Astrocyte (in vitro differentiated cells and primary cell): ENCODE results near the gene PHKA1. TPM values are rescaled to one million over a fixed set of nuclear protein-coding genes. Genes with fewer than 3 reads are reported as not detected.
"Not testable (repeated sequence)": the region's sequence is repeated elsewhere in the genome, so short reads cannot be mapped to it uniquely, and the experiment has no call there.

Experiments used
- DNase-seq: peaks from one replicate; pipeline ENCODE4 v3.0.0-alpha.2; 2010; ENCODE audit warnings: low read depth
- FAIRE-seq: peaks from 2 replicates; lab custom pipeline; 2011; peaks lifted over from hg19 to GRCh38; lab: Jason Lieb, UNC
- H2AFZ ChIP-seq: 2 replicates; pipeline ENCODE4 v1.6.0; 2012; ENCODE audit warnings: low read depth, low read length, inconsistent platforms
- H3K27ac ChIP-seq: 2 replicates; pipeline ENCODE4 v1.5.1; 2011; ENCODE audit warnings: low read depth, low read length, inconsistent platforms
- H3K27me3 ChIP-seq: 2 replicates; pipeline ENCODE4 v1.6.0; 2011; ENCODE audit warnings: low read length, inconsistent platforms; ENCODE audit not compliant: insufficient read depth
- H3K36me3 ChIP-seq: 2 replicates; pipeline ENCODE4 v1.5.1; 2011; ENCODE audit warnings: low read length, inconsistent platforms; ENCODE audit not compliant: insufficient read depth
- H3K4me1 ChIP-seq: 2 replicates; pipeline ENCODE4 v1.5.1; 2011; ENCODE audit warnings: low read length, inconsistent platforms; ENCODE audit not compliant: insufficient read depth
- H3K4me2 ChIP-seq: 2 replicates; pipeline ENCODE4 v1.6.0; 2012; ENCODE audit warnings: low read length, inconsistent platforms
- H3K4me3 ChIP-seq: 2 replicates; pipeline ENCODE4 v1.5.1; 2011; ENCODE audit warnings: low read depth, mild to moderate bottlenecking, low read length, inconsistent platforms; ENCODE audit not compliant: insufficient read depth
- H3K79me2 ChIP-seq: 2 replicates; pipeline ENCODE4 v1.6.0; 2012; ENCODE audit warnings: mild to moderate bottlenecking, low read length, inconsistent platforms; ENCODE audit not compliant: insufficient read depth
- H3K9ac ChIP-seq: 2 replicates; pipeline ENCODE4 v1.6.0; 2012; ENCODE audit warnings: mild to moderate bottlenecking, low read length, inconsistent platforms
- H3K9me3 ChIP-seq: 2 replicates; pipeline ENCODE4 v1.5.1; 2012; ENCODE audit warnings: low read depth, mild to moderate bottlenecking, low read length, inconsistent platforms; ENCODE audit not compliant: insufficient read depth
- H4K20me1 ChIP-seq: 2 replicates; pipeline ENCODE4 v1.6.0; 2012; ENCODE audit warnings: low read length, inconsistent platforms; ENCODE audit not compliant: insufficient read depth
- H3K27ac Mint-ChIP-seq: one replicate; pipeline ENCODE4 v1.8.0; 2021; ENCODE audit warnings: mild to moderate bottlenecking, mixed read lengths; ENCODE audit not compliant: unreplicated experiment
- H3K27me3 Mint-ChIP-seq: one replicate; pipeline ENCODE4 v1.8.0; 2021; ENCODE audit warnings: low read depth, mixed read lengths; ENCODE audit not compliant: unreplicated experiment
- H3K36me3 Mint-ChIP-seq: one replicate; pipeline ENCODE4 v1.8.0; 2021; ENCODE audit warnings: low read depth, mixed read lengths; ENCODE audit not compliant: unreplicated experiment
- H3K4me1 Mint-ChIP-seq: one replicate; pipeline ENCODE4 v1.8.0; 2021; ENCODE audit warnings: low read depth, mixed read lengths; ENCODE audit not compliant: unreplicated experiment
- H3K4me3 Mint-ChIP-seq: one replicate; pipeline ENCODE4 v1.8.0; 2021; ENCODE audit warnings: mild to moderate bottlenecking, moderate library complexity, mixed read lengths; ENCODE audit not compliant: unreplicated experiment
- H3K9me3 Mint-ChIP-seq: one replicate; pipeline ENCODE4 v1.8.0; 2021; ENCODE audit warnings: mild to moderate bottlenecking, mixed read lengths; ENCODE audit not compliant: unreplicated experiment
- CTCF ChIP-seq: IDR thresholded peaks from 2 replicates; pipeline ENCODE4 v1.5.1; 2011; ENCODE audit warnings: low read depth, mild to moderate bottlenecking, inconsistent platforms, low read length, moderate library complexity; ENCODE audit not compliant: insufficient read depth
- EZH2 ChIP-seq: IDR thresholded peaks from 2 replicates; pipeline ENCODE4 v1.6.1; 2012; ENCODE audit warnings: mild to moderate bottlenecking, low read length, inconsistent platforms; ENCODE audit not compliant: insufficient read depth
- total RNA-seq: library from RNA; stranded (reverse); gene quantifications from 2 replicates; pipeline ENCODE4 v1.2.1, GENCODE V29; 2021

The PHKA1 gene
- total RNA-seq, 1 donor from 2014 or later, result 7.5 TPM

- no peak overlapping the region for H2AFZ ChIP-seq
- H3K27me3 ChIP-seq, result no peaks in the 10 kb centered on the region
- no peak overlapping the region for H3K27ac Mint-ChIP-seq
- no peaks in the 10 kb centered on the region for H3K9me3 Mint-ChIP-seq
- no peak overlapping the region for H3K4me3 Mint-ChIP-seq
- no peaks in the 10 kb centered on the region for H3K4me1 Mint-ChIP-seq
- no peak overlapping the region for H3K27ac ChIP-seq
- no peaks in the 10 kb centered on the region for H3K79me2 ChIP-seq
- H3K4me3 ChIP-seq, result no peak overlapping the region
- no peaks in the 10 kb centered on the region for H3K9me3 ChIP-seq
- H3K4me2 ChIP-seq, result no peak overlapping the region
- H3K4me1 ChIP-seq, result no peaks in the 10 kb centered on the region
- no peaks in the 10 kb centered on the region for H3K27me3 Mint-ChIP-seq
- TF ChIP-seq EZH2 (no peak), CTCF (no peak)
- peak; percentile 85 for FAIRE-seq
- DNase-seq, result no peak
- no peaks in the 10 kb centered on the region for H3K36me3 ChIP-seq
- no peaks in the 10 kb centered on the region for H4K20me1 ChIP-seq
- H3K36me3 Mint-ChIP-seq, result no peaks in the 10 kb centered on the region
- H3K9ac ChIP-seq, result no peak overlapping the region
Measured at GRCh38 chrX:72604705-72605104, 109.4 kb downstream of the PHKA1 start.

- Mint-ChIP-seq H3K9me3 (no peaks in the 10 kb centered on the region), H3K4me1 (no peaks in the 10 kb centered on the region), H3K27ac (no peak overlapping the region), H3K36me3 (no peaks in the 10 kb centered on the region), H3K4me3 (no peak overlapping the region), H3K27me3 (no peaks in the 10 kb centered on the region)
- Histone ChIP-seq H3K79me2 (no peaks in the 10 kb centered on the region), H3K36me3 (no peaks in the 10 kb centered on the region), H3K27me3 (no peaks in the 10 kb centered on the region), H3K9ac (no peak overlapping the region), H4K20me1 (no peaks in the 10 kb centered on the region), H3K4me1 (no peaks in the 10 kb centered on the region), H3K4me2 (no peak overlapping the region), H2AFZ (no peak overlapping the region), H3K27ac (no peak overlapping the region), H3K9me3 (no peaks in the 10 kb centered on the region), H3K4me3 (no peak overlapping the region)
- DNase-seq, result no peak
- peak; percentile 95 for FAIRE-seq
- TF ChIP-seq EZH2 (no peak), CTCF (no peak)
Measured at GRCh38 chrX:72604112-72604511, 110.0 kb downstream of the PHKA1 start.

GRCh38 chrX:72591038-72591437, 123.1 kb downstream of the PHKA1 start:
- not testable (repeated sequence) for H3K9me3 Mint-ChIP-seq, H4K20me1 ChIP-seq, H3K27me3 ChIP-seq, H3K4me2 ChIP-seq, H3K4me3 ChIP-seq, H3K4me3 Mint-ChIP-seq, H3K79me2 ChIP-seq, H3K27ac ChIP-seq, H3K4me1 ChIP-seq, H3K9me3 ChIP-seq, DNase-seq, H3K9ac ChIP-seq, FAIRE-seq, H3K27me3 Mint-ChIP-seq, H2AFZ ChIP-seq, H3K27ac Mint-ChIP-seq, H3K4me1 Mint-ChIP-seq, H3K36me3 Mint-ChIP-seq, H3K36me3 ChIP-seq
